Activated CD8-positive, alpha-beta memory T cell treated with anti-CD3 and anti-CD28 coated beads, Interleukin-2, amount 50 U/mL, for 4 hours (primary cell): ENCODE data around the gene SEC31A.
A peak's percentile ranks its signal among the peaks of the same experiment; 100 is the strongest.
"Not testable (repeated sequence)": the region's sequence is repeated elsewhere in the genome, so short reads cannot be mapped to it uniquely, and the experiment has no call there.

ENCODE experiments used
- DNase-seq: peaks from one replicate; pipeline ENCODE4 v3.0.0-alpha.2; 2020

Gene SEC31A, protein sequence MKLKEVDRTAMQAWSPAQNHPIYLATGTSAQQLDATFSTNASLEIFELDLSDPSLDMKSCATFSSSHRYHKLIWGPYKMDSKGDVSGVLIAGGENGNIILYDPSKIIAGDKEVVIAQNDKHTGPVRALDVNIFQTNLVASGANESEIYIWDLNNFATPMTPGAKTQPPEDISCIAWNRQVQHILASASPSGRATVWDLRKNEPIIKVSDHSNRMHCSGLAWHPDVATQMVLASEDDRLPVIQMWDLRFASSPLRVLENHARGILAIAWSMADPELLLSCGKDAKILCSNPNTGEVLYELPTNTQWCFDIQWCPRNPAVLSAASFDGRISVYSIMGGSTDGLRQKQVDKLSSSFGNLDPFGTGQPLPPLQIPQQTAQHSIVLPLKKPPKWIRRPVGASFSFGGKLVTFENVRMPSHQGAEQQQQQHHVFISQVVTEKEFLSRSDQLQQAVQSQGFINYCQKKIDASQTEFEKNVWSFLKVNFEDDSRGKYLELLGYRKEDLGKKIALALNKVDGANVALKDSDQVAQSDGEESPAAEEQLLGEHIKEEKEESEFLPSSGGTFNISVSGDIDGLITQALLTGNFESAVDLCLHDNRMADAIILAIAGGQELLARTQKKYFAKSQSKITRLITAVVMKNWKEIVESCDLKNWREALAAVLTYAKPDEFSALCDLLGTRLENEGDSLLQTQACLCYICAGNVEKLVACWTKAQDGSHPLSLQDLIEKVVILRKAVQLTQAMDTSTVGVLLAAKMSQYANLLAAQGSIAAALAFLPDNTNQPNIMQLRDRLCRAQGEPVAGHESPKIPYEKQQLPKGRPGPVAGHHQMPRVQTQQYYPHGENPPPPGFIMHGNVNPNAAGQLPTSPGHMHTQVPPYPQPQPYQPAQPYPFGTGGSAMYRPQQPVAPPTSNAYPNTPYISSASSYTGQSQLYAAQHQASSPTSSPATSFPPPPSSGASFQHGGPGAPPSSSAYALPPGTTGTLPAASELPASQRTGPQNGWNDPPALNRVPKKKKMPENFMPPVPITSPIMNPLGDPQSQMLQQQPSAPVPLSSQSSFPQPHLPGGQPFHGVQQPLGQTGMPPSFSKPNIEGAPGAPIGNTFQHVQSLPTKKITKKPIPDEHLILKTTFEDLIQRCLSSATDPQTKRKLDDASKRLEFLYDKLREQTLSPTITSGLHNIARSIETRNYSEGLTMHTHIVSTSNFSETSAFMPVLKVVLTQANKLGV

GRCh38 chr4:82890901-82891706, at the start of gene SEC31A:
Gene SEC31A, minus strand, starts transcription at chr4:82891153. Its CDS starts 9,217 bp downstream, at chr4:82881936.
- DNase-seq = peak; percentile 97

DNA sequence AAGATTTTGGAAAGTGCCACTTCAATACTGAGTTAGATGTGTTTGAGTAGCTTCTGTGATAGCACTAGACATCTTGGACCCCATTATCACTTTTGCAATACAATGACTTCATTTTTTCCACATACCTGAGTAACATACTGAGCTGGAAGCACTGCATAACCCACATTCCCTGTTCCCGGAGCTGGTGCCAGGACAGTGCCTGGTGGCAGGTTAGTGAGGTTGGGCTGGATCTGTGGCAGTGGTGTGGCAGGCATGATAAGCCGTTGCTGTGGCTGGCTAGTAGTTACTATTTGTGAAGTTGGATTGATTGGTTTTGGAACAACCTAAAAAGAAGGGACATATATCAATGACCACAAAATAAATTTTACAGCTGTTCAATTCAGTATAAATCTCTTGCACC, 48.5 kb upstream of the SEC31A start:
- DNase-seq = no peak

- no peak for DNase-seq
These were observed 43.5 kb upstream of the SEC31A start for GRCh38 chr4:82934441-82934840.

- no peak for DNase-seq
These were observed 40.1 kb upstream of the SEC31A start for GRCh38 chr4:82930848-82931755.

DNA sequence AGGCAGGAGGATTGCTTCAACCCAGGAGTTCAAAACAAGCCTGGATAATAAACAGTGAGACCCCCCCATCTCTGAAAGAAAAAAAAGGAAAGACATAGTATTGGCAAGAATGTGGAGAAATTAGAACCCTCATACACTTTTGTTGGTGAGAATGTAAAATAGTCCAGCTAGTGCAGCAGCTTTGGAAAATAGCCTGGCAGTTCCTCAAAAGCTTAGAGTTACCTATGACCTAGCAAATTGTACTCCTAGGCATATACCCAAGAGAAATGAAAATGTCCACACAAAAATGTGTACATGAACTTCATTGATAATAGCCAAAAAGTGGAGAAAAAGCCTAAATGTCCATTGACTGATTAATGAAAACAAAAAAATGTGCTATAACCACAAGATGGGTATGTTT, 30.8 kb upstream of the SEC31A start:
- DNase-seq = no peak

DNA sequence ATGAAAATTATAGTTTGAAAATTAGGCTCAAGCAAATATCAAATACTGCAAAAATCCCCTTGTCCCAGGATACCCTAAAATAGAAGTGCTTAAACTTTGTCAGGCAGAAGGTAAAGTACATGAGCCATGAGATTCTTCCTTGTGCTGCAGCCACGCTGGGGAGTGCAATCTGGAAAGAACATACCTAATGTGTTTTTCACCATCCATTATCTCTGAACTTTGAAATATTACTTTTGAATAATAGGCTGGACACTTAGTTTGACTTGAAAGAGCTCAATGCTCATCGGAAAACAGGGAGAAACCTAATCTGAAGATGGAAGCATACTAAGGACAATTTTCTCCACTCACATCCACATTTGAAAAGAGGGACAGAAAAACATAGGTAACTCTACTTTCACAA, 28.4 kb upstream of the SEC31A start:
- no peak for DNase-seq

DNA sequence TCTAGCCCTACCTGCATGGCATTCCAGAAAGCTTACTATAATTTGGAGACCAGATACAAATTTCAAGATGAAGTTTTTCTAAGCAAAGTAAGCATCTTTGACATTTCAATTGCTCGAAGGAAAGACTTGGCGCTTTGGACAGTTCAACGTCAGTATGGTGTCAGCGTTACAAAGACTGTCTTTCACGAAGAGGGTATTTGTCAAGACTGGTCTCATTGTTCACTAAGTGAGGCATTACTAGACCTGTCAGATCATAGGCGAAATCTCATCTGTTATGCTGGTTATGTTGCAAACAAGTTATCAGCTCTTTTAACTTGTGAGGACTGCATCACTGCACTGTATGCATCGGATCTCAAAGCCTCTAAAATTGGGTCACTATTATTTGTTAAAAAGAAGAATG, 27.1 kb upstream of the SEC31A start:
- DNase-seq = no peak

- DNase-seq = not testable (repeated sequence)
These were observed 23.0 kb upstream of the SEC31A start for GRCh38 chr4:82913968-82914367.

- no peak for DNase-seq
These were observed 22.4 kb upstream of the SEC31A start for GRCh38 chr4:82913305-82913704.

DNA sequence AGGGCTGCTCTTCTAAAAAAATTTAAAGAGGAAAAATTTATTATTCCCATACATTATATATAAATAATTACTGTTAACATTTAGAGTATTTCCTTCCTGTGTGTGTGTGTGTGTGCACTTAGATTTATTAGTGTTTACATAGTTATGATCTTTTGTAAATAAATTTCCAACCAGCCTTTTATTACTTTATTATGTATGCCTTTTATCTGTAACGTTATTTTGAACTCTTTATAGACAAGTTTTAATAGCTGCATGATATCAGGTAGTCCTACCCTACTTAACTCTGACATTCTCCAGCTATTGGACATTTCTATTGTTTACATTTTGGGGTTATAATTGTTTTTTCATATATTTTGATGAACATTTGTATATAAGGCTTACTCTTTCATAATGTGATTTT, 18.4 kb upstream of the SEC31A start:
- no peak for DNase-seq

DNA sequence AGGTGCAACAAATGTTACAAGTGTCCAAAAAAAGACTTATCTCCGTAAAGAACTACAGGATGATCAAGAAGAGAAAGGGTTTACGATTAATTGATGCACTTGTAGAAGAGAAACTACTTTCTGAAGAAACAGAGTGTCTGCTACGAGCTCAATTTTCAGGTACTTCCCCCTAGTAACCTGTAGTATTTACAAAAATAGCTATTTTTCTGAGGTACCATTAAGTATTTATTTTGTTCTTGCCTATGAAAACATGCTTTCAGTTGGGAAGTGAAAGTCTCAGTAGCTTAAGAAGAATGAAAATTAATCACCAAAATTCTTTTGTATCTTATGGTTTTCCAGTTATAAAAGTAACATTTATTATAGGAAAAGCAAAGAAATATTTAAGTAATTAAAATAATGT, 15.5 kb upstream of the SEC31A start:
- no peak for DNase-seq

DNA sequence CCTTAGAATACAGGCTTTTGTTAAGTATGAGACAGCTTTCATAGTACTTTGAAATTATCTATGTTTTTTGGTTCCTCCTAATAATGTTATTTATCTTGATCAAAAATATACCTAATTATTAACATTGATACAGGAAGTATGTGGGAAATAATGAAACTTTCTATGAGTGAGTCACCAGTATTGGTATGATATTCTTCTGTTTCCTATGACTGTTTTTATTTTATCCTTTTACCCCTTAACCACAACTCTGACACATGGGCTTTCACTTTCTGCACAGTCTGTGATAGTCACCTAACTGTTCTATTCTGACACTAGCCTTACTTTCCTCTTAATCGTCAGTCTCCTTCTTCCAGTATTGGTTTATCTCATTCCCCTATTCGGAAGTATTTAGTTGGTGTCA, 14.3 kb upstream of the SEC31A start:
- DNase-seq = no peak

GRCh38 chr4:82903737-82904136, 12.8 kb upstream of the SEC31A start:
- no peak for DNase-seq

GRCh38 chr4:82901183-82901718, 10.3 kb upstream of the SEC31A start:
- DNase-seq = no peak

DNA sequence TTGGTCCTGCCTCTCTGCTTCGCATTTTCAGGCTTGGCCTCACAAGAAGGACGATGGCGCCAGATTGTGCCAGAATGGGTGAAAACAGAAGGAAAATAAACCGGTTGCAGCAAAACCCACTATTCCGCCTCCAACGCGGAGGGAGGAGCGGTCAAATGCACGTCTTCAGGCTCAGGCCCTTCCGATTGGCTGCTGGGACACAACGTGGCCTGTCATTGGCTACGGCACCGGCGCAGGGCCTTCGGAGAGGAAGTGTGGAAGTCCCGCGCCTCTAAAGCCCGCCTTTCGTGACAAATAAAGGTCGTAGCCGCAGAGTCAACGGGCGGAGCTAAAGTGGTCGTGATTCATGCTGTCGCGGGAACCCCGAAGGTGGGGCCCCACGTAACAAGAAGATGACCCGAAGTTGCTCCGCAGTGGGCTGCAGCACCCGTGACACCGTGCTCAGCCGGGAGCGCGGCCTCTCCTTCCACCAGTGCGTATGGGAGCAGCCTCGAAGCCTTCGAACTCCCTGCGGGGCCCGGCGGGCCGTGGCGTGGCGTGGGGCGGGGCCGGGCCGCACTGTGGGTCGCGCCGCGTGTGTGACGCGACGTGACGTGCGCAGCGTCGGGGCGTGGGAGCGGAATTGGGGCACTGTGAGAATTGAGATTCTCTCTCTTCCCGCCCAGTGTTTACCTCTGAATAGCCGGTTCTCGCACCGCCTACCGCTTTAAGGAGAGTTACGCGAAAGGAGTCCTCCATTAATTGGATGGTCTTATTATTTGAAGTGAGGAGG, 9.6 kb upstream of the SEC31A start, which contains the start of gene THAP9:
Gene THAP9, plus strand, starts transcription at position 325 of the 772 bp plus-strand sequence. Its CDS starts 68 bp downstream, at position 393.
- DNase-seq = peak; percentile 96

- no peak for DNase-seq
These were observed 9.1 kb upstream of the SEC31A start for GRCh38 chr4:82900066-82900410.

DNA sequence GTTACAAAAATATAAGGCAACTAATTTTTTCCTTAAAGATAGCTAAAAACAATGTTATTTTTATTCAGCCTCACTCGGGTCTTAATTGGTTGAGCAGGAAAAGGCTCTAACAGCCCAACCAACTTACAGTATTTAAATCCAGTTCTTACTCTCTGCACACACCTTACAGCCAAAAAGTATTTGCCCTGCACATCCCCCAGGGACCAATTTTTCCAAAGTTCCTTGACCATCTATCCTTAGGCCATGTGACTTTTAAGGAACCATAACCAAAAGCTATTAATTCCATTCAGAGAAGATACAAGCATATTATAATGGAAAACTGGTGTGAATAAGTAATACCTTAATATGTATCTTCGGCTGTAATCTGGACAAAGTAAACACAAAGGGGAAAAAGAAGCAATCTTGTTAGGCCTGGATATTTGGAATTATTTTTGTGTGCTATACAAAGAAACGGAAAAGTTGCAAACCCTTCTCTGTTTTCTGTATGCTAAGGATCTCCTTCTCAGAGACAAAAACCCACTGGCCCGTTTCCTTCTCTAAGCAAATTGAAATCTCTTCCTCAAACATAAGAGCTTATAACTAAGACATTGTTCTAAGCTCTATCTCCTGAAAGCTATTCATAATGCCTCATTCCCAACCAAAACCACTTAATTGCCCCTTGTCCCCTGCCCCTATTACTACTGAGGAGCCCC, 8.6 kb upstream of the SEC31A start:
- DNase-seq = no peak

DNA sequence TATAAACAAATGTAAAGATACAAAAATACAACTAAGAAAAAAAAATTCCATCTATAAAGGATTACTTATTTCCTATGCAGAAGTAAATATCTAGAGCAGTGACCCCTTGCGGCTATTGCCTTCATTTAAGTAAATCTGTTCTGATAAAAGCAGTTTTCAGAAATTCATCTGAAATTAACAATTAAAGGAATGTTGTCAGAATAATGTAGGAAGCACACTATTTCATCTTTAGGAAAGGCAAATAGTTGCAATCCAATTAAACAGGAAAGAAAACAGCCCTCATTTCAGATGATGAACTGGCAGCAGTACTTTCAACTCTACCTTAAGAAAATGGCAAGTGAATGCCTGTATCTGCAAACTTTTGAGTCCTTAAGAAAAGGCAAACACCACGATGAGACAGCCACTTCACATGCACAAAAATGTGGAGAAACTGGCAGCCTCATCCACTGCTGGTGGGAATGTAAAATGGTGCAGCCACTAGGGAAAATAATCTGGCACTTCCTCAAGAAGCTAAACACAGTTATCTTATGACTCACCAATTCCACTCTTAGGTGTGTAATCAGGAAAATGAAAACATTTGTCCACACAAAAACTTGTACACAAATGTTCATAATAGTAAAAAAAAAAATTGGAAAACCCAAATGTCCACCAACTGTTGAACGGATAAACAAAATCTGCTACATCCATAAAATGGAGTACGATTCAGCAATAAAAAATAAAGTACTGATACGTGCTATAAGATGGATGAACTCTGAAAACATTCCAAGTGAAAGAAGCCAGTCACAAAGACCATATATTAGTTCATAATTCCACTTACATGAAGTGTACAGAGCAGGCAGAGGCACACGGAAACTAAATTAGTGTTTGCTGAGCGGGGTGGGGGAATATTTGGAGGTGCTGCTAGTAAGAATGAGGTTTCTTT, 7.6 kb upstream of the SEC31A start:
- DNase-seq = no peak
